AG09309 (cell line): ENCODE measurements around the gene ZNF780A.
A peak's percentile ranks its signal among the peaks of the same experiment; 100 is the strongest.

ENCODE experiments used
- DNase-seq: peaks from one replicate; pipeline ENCODE4 v3.0.0-alpha.2; 2010; ENCODE audit warnings: low read depth
- H3K4me3 ChIP-seq: 2 replicates; pipeline ENCODE4 v1.5.1; 2011; ENCODE audit warnings: mild to moderate bottlenecking, low read depth, low read length, moderate library complexity; ENCODE audit not compliant: control insufficient read depth
- CTCF ChIP-seq: IDR thresholded peaks from 2 replicates; pipeline ENCODE4 v1.5.1; 2011; ENCODE audit warnings: mild to moderate bottlenecking, low read depth, low read length, inconsistent platforms; ENCODE audit not compliant: insufficient read depth, control insufficient read depth; ENCODE audit errors: missing control alignments

The ZNF780A gene

DNA sequence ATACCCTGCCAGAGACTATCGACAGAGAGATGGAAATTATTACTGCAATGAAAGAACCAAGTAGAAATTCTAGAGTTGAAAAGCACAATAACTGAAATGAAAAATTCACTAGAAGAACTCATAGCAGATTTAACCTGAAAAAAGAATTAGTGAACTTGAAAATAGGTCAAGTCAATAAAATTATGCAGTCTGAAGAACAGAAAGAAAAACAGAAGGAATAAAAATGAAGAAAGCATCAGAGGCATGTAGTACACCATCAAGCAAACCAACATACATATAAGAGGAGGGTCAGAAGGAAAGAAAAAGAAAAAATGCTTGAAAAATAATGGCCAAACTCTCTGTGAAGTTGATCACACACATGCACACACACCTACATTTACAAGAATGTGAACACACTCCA lies 31.1 kb downstream of the ZNF780A start:
- TF ChIP-seq CTCF, result no peak
- no peak overlapping the region for H3K4me3 ChIP-seq
- no peak for DNase-seq

DNA sequence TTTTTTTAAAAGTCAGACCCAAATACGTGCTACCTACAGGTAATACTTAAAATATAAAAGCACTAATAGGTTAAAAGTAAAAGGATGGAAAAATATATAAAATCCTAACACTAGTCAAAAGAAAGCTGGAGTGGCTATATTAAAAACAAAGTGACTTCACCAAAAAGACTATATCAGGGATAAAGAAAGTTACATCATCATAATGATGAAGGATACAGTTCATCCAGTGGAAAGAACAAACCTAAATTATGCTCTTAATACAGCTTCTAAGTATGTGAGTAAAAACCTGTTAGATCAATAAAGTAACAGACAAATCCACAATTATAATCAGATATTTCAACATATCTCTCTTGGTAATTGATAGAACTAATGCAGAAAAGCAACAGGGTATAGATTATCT lies 33.6 kb downstream of the ZNF780A start:
- DNase-seq, result no peak
- TF ChIP-seq CTCF, result no peak
- no peak overlapping the region for H3K4me3 ChIP-seq

- no peak for TF ChIP-seq CTCF
- DNase-seq, result no peak
- H3K4me3 ChIP-seq, result peak overlapping the region; percentile 74
Measured at GRCh38 chr19:40056505-40056904, 34.2 kb downstream of the ZNF780A start.

DNA sequence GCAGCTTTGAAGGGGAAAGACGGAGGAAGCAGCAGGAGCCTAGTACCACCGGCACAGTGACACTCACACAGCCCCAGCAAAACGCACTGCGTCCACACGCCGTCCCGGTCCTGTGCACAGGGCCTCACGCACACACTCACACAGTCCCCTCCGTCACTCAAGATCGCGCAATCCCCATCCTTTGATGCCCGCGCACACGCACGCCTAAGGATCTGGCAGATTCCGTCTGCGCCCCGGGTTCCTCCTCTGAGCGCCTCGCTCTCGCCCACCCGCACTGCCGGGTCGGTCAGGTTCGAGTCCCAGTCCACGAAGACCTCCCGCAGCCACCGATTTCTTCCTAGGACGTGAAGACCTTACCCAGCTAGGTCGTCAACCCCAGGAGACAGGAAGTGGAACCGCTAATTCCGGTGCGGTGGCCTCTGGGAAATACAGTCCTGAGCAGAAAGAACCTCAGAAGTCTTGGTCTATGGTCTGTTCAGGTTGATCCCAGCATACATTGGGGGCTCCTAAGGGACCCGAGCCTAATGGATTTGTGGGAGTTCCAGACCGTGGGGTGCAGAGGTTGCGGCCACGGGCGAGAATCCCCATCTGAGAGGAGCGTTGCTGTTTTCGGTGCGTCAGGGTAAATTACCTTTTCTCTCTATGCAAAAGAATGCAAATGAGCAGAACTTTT lies 34.8 kb downstream of the ZNF780A start, which contains the start of gene ZNF780B:
TSS of gene ZNF780B (minus strand) at position 400 of the 673 bp plus-strand sequence. CDS start 5,899 bp downstream, outside the sequence.
- DNase-seq, result peak; percentile 4
- TF ChIP-seq CTCF, result no peak
- peak within 1 kb of the TSS; percentile 74 for H3K4me3 ChIP-seq

GRCh38 chr19:40055049-40055448 lies 35.7 kb downstream of the ZNF780A start:
- TF ChIP-seq CTCF, result no peak
- no peak for DNase-seq
- H3K4me3 ChIP-seq, result peak overlapping the region; percentile 74

GRCh38 chr19:40054632-40055031 lies 36.1 kb downstream of the ZNF780A start:
- no peak for DNase-seq
- H3K4me3 ChIP-seq, result no peak overlapping the region; the same call in 1 of the 2 replicates
- TF ChIP-seq CTCF, result no peak
